Stimulated activated CD8-positive, alpha-beta memory T cell treated with anti-CD3 and anti-CD28 coated beads, Interleukin-4, amount 100 ng/mL, for 1 hour (primary cell): ENCODE measurements around the gene CHRNA5.
A peak's percentile ranks its signal among the peaks of the same experiment; 100 is the strongest.

Source experiments
- DNase-seq, 2 donors: peaks; one replicate each; pipeline ENCODE4 v3.0.0-alpha.2; 2020; ENCODE audit warnings: low read depth in 2 of 2, low spot score in 1 of 2

The CHRNA5 gene

DNA sequence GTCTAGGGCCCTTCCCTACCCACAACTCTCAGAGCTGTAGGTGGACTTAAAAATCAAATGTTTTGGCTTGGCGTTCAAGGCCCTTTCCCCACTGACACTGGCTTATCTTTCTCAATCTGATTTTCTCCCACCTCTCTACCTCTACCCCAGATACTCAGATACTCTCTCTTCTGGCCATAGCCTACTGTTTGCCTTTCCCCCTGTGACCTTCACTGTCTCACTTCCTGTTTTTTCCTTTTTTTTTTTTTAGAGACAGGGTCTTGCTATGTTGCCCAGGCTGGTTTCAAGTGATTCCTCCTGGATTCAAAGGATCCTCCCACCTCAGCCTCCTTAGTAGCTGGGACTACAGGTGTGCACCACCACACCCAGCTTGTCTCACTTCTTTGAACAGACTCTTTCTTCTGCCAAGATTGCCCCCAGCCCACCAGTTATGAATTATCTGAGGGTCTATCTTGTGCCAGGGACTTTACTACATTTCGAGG, 71.1 kb downstream of the CHRNA5 start:
- DNase-seq = no peak

DNA sequence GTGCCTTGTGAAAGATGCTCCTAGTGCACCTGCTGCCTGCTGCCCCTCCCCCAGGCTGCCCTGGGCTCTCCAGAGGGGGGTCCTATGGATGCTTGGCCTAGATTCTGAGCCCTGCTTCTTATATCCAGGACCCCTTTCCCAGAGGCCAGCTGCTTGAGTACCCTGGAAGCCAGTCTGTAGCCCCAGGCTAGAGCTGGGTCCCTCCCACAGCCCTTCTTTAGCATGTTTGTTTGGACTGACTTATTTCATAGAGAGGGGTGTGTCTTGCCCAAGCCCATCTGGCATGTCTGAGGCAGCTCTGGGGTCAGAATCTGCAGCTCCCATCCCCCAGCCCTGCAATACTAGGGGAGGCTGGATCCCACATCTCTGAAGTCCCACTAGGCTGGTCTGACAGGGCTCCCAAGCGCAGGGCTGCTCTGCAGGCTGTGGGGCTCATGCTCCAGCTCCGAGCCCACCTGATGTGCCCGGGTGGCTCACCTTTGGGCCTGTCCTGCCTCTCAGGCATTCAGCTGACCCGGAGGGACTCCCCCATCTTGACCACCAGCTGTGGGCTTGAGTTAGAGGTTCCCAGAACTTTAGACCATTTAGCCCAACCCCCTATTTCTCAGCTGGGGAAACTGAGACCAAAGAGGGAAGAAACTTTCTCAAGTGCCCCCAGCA, 72.6 kb downstream of the CHRNA5 start:
- no peak for DNase-seq

- peak in 1 of 2 donors; percentile 12 for DNase-seq
These were observed 73.5 kb downstream of the CHRNA5 start for GRCh38 chr15:78638658-78639314.

GRCh38 chr15:78640527-78641101, 75.3 kb downstream of the CHRNA5 start:
- no peak for DNase-seq

DNA sequence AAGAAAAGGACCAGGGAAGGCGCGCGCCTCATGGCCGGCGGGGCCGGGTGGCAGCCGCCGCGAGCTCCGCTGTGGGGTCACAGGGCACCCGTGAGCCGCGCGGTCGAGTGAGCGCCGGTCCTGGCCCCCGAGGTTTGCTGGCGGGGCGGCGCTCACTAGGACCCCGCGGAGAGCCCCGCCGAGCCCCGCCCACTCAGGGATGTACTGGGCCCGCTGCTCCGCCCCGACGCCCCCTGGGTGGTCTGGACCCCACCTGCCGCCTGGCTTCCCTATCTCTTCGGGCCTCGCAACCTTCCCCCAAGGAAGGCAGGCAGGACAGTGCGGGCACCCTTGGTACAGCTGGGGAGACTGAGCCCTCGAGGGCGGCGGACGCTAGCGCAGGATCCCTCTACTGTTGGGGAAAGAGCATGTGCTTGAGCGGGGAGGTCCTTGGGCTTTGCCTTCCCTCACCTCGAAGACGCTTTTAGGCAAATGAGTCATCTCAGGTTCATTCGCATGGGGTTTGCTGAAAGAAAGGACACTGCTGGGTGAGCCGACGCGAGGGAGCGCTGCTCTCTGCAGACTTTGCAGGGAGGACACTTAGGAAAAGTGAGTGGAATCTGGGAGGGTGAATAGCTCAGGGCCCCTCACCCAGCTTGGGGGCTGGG, 75.9 kb downstream of the CHRNA5 start, which contains the start of gene CHRNB4:
Gene CHRNB4 (minus strand): TSS at position 109 of the 647 bp plus-strand sequence. CDS start 77 bp downstream, at position 32.
- no peak for DNase-seq

- DNase-seq = no peak
These were observed 76.5 kb downstream of the CHRNA5 start for GRCh38 chr15:78641749-78642275.

DNA sequence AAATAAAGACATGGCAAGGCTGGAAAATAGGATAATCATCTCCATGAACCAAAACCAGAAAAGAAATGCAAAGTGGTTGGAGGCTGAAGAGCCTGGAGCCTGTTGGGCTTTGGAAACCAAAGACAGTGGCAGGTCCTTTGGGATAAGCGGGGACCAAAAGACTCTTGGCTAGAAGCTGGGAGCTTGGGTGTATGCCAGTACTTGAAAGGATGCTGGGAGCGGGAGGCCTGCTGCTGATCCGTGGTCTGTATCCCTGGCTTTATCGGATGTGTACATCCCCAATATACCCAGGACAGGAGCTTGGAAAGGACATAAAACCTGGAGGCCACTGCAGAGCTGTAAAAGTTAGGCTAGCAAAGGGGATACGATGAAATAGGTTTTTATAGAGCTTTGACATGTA, 77.0 kb downstream of the CHRNA5 start:
- DNase-seq = no peak
